Testis (tissue), 2 donors: ENCODE results near the gene DNAI1.

Experiments
- POLR2A ChIP-seq: fragments of 450-650 bp; IDR thresholded peaks from one replicate; pipeline ENCODE4 v1.6.1; 2017; ENCODE audit warnings: antibody characterized with exemption, mild to moderate bottlenecking, moderate library complexity
- TF ChIP-seq, protein P1 (sequence below), 3 experiments: fragments of 450-650 bp in 2 of 3; fragments of 200-600 bp in 1 of 3; sonication (generic) in 1 of 3; IDR thresholded peaks; one replicate each; pipeline ENCODE4 v1.5.1; 2016 to 2019; ENCODE audit warnings: antibody characterized with exemption in 3 of 3, mild to moderate bottlenecking in 2 of 3, moderate library complexity in 1 of 3

DNA sequence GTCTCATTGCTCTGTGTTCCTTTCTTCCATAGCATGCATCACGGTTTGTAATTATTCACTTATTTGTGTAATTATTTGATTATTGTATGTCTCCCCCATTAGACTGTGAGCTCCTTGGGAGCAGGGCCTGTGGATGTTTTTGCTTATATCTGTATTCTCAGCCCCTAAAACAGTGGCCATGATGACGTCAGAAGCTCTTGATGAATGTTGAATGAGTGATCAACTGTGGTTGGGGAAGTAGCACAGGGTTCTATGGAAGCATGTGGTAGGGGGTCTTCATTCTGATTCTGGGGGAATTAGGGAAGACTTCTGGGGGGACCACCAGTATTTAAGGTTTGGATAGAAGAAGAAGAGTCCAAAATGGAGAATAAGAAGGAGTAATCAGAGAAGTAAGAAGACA lies 6.0 kb downstream of the DNAI1 start:
- no peak for TF ChIP-seq POLR2A
- TF ChIP-seq, protein P1, sequence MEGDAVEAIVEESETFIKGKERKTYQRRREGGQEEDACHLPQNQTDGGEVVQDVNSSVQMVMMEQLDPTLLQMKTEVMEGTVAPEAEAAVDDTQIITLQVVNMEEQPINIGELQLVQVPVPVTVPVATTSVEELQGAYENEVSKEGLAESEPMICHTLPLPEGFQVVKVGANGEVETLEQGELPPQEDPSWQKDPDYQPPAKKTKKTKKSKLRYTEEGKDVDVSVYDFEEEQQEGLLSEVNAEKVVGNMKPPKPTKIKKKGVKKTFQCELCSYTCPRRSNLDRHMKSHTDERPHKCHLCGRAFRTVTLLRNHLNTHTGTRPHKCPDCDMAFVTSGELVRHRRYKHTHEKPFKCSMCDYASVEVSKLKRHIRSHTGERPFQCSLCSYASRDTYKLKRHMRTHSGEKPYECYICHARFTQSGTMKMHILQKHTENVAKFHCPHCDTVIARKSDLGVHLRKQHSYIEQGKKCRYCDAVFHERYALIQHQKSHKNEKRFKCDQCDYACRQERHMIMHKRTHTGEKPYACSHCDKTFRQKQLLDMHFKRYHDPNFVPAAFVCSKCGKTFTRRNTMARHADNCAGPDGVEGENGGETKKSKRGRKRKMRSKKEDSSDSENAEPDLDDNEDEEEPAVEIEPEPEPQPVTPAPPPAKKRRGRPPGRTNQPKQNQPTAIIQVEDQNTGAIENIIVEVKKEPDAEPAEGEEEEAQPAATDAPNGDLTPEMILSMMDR (IDR thresholded peaks at IDR 0.05): no peak
